ENCODE measurements around the gene FSCN2.
"Not testable (repeated sequence)": the region's sequence is repeated elsewhere in the genome, so short reads cannot be mapped to it uniquely, and the experiment has no call there.

FSCN2 gene

DNA sequence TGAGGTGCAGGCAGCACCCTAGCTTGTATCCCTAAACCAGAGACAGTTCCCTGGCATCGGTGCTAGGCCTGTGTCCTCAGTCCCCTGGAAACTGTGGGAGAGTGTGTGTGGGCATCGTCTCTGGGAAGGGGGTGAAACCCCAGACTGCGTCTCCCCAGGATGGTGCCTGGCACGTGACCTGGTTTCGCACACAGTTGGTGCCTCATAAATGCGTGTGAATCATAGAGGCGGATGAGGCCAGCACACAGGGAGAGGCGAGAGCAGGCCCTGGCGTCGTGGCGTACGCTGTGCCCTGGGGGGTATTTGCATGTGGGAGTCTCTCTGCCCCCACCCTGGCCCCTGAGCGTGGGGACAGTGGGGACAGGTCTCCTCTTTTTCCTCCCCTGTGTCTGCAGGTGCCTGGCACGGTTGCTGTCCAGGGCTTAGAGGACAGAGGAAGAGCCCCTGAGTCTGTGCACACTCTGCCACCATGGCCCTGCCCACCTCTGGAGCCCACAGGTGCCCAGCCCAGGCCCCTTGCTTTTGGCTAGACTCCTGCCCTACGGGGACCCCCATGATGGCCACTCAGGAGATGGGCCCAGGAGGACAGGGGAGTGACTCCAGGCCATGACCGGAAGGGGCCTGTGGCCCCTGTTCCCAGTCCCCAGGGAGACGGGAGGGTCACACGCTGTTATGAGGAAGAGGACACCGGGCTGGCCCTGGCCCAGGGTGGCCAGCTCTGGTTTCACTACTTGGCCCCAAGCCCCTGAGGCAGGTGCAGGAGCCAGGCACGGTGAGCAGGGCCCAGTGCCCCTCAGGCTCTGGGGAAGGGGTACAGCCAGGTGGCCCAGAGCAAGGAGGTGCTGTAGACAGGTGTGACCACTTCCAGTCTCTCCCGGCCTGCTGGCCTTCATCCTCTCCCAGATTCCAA is 1.3 kb upstream of the FSCN2 start:
- DNase-seq (ENCODE audit: low spot score): no peak

- DNase-seq (ENCODE audit: low spot score): no peak
Observed at GRCh38 chr17:81528384-81528650, 140 bp downstream of the FSCN2 start.

DNA sequence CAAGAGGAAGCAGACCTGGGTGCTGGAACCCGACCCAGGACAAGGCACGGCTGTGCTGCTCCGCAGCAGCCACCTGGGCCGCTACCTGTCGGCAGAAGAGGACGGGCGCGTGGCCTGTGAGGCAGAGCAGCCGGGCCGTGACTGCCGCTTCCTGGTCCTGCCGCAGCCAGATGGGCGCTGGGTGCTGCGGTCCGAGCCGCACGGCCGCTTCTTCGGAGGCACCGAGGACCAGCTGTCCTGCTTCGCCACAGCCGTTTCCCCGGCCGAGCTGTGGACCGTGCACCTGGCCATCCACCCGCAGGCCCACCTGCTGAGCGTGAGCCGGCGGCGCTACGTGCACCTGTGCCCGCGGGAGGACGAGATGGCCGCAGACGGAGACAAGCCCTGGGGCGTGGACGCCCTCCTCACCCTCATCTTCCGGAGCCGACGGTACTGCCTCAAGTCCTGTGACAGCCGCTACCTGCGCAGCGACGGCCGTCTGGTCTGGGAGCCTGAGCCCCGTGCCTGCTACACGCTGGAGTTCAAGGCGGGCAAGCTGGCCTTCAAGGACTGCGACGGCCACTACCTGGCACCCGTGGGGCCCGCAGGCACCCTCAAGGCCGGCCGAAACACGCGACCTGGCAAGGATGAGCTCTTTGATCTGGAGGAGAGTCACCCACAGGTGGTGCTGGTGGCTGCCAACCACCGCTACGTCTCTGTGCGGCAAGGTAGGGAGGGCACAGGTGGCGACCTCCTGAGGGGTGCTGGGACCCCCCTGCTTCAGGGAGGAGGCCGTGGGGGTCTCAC is 667 bp downstream of the FSCN2 start:
- DNase-seq (ENCODE audit: low spot score): no peak

- no peak for DNase-seq (ENCODE audit: low spot score)
Observed at GRCh38 chr17:81529437-81529803, 1.2 kb downstream of the FSCN2 start.

DNA sequence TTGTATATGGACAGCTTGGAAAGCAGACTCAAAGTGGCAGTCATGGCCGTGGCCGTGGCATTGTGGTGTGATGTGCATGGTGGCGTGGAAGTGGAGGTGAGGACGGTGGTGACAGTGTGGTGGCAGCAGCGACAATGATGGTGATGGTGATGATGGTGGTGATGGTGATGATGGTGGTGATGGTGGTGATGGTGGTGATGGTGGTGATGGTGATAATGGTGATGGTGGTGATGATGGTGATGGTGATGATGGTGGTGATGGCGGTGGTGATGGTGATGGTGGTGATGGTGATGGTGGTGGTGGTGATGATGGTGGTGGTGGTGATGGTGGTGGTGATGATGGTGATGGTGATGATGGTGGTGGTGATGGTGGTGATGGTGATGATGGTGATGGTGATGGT is 2.8 kb downstream of the FSCN2 start:
- DNase-seq (ENCODE audit: low spot score): not testable (repeated sequence)

- not testable (repeated sequence) for DNase-seq (ENCODE audit: low spot score)
Observed at GRCh38 chr17:81531998-81532404, 3.8 kb downstream of the FSCN2 start.

- DNase-seq (ENCODE audit: low spot score): no peak
Observed at GRCh38 chr17:81532490-81533287, 4.5 kb downstream of the FSCN2 start.

- DNase-seq (ENCODE audit: low spot score): no peak
Observed at GRCh38 chr17:81533339-81534141, 5.4 kb downstream of the FSCN2 start.

GRCh38 chr17:81534157-81535006 is 6.2 kb downstream of the FSCN2 start:
- peak; percentile 52 for DNase-seq (ENCODE audit: low spot score)

- no peak for DNase-seq (ENCODE audit: low spot score)
Observed at GRCh38 chr17:81535007-81535328, 6.8 kb downstream of the FSCN2 start.

- no peak for DNase-seq (ENCODE audit: low spot score)
Observed at GRCh38 chr17:81535480-81536298, 7.5 kb downstream of the FSCN2 start.

GRCh38 chr17:81536299-81537290 is 8.4 kb downstream of the FSCN2 start:
- no peak for DNase-seq (ENCODE audit: low spot score)

DNA sequence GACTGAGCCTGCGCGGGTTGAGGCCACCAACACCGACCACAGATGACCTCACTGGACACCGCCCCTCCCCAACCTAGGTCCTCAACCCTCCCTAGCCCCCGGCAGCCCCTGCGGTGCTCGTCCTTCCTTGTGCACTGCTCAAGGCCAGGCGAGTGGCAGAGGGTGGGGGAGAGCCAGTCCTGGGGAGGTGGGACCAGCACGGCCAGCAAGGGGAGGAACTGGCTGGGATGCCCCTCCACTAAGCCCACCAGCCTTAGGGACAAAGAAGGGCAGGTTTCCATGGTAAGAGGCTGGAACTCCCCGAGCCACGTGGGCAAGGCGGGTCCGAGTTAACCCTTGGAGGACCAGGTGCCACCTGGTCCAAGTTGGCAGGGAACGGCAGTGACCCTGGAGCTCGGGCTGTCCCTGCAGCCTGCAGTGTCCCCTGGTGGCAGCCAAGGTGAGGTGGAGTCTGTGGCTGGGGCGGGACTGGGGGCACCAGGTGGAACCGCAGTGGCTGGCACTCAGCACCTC is 9.2 kb downstream of the FSCN2 start:
- DNase-seq (ENCODE audit: low spot score): peak; percentile 43

DNA sequence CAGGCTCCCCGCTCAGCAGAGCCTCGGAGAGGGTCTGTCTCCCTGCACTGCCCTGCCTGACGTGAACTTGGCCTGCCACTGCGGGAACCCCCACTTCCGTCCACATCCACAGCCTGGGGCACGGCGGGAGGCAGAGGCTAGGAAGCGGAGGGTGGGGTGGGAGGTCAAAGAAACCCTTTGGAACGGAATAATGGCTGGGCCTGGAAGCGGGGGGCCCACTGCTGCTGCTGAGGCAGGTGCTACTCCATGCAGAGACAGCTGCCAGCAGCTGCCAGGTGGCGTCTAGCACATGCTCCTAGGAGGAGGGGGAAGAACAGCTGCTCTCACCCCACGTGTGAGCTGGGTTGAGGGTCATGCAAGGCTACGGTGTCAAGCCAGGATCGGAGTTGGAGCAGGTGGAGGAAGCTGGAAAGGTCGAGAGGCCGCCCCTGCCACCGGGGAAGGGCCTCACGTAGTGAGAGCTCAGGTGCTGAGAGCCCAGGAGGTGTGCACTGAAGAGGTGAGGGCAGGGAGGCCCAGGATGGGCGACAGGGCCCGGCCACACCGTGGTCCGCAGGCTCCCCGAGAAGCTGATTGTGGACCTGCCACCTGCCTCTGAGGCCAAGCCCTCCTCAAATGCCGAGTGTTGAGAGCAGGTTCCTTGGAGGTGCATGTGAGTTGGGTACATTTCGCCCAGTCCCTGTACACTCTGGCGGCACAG is 9.8 kb downstream of the FSCN2 start:
- no peak for DNase-seq (ENCODE audit: low spot score)

DNA sequence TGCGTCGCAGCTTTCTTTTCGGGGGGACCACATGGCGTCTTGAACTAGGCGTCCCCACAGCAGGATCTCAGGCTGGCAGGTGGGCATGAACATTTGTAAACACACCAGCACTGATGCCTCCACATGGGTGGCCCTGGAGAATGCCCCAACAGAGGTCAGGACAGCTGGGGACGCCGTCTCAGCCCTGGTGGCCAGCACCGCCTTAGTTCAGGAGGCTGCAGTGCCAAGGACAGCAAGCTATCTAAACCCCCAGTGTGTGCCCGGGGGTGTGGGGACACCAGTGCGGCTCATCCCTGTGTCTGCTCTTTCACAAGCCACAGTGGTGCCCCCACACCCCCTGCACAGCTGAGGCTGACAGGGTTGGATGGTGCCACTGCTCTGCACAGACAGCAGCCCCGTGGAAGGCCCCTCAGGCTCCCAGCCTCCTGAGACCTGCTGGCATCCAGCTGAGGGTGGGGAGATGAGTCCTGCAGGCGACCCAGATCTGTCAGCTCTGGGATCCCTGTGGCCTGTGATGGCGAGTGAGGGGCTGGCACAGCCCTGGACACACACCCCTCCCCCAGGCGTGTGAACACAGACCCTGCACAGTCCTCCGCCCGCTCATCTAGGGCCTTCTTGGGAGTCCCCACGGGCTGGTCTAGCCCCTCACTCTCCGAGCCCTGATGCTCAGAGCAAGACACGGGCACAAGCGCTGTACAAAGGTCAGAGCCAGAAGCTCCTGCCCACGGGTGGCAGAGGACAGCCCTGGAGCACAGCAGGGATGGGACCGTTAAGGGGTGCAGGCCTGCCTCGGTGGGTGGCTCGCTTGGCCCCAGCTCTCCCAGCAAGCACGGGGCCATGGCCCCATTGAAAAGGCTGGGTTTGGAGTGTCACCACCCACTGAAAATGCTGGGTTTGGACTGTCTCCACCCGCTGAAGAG is 10.7 kb downstream of the FSCN2 start:
- DNase-seq (ENCODE audit: low spot score): no peak

DNA sequence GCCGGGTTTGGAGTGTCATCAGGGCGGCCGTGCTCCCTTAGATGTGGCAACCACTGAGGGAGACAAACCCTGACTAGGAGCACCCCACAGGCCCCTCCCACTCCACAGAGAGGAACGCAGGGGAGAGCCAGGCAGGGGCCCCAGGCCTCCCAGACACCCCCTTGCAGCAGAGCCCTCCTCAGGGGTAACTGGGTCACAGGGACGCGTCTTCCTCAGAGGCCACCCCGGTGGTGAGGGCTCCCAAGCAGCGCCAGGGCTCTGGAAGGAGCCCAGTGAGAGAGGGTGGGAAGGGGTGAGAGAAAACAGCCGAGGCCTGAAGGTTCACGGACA is 11.4 kb downstream of the FSCN2 start:
- DNase-seq (ENCODE audit: low spot score): no peak
